K562 (cell line): ENCODE measurements around the gene SFXN2.

Experiments
- EZH2 ChIP-seq: IDR thresholded peaks from 2 replicates; pipeline ENCODE4 v1.6.1; 2012; ENCODE audit warnings: low read depth, mild to moderate bottlenecking, inconsistent platforms, low read length, borderline replicate concordance
- FOS ChIP-seq: IDR thresholded peaks from 3 replicates; pipeline ENCODE4 v1.6.1; 2011; ENCODE audit not compliant: insufficient read length; ENCODE audit errors: extremely low read depth
- REST ChIP-seq, 2 experiments: fragments of 450-650 bp; formaldehyde crosslinking in 1 of 2; IDR thresholded peaks; 2 replicates each; pipeline versions ENCODE4 v1.4.0 to v1.6.1; 2014 to 2020; ENCODE audit warnings: mild to moderate bottlenecking in 2 of 2, borderline replicate concordance in 1 of 2, low read depth in 1 of 2
- SP1 ChIP-seq: sonication (generic); formaldehyde crosslinking; IDR thresholded peaks from 2 replicates; pipeline ENCODE4 v1.8.1; 2022; ENCODE audit warnings: mild to moderate bottlenecking, missing genetic modification reagents
- TAF1 ChIP-seq: IDR thresholded peaks from 2 replicates; pipeline ENCODE4 v1.6.1; 2011; ENCODE audit warnings: mild to moderate bottlenecking, low read length, moderate library complexity; ENCODE audit not compliant: insufficient read depth, control insufficient read depth, severe bottlenecking; ENCODE audit errors: extremely low read depth
- TEAD4 ChIP-seq, 2 experiments: sonication (generic) in 1 of 2; formaldehyde crosslinking in 1 of 2; IDR thresholded peaks; 2 replicates each; pipeline versions ENCODE4 v1.6.1 to v1.8.0; 2012 to 2022; ENCODE audit warnings: borderline replicate concordance in 1 of 2, inconsistent platforms in 1 of 2, low read length in 1 of 2, mild to moderate bottlenecking in 1 of 2, missing genetic modification reagents in 1 of 2
- ZNF354B ChIP-seq: fragments of 250-450 bp; sonication (Bioruptor Pico); IDR thresholded peaks from 2 replicates; pipeline ENCODE4 v1.4.0; 2020

GRCh38 chr10:102704915-102705314, 9.5 kb upstream of the SFXN2 start:
- TF ChIP-seq TEAD4 (IDR thresholded peaks at IDR 0.05; ENCODE audit: low read length) (no peak), TEAD4 (CRISPR knock-in tag; IDR thresholded peaks at IDR 0.05; ENCODE audit: borderline replicate concordance) (no peak), FOS (no peak), SP1 (CRISPR knock-in tag) (no peak), TAF1 (no peak), EZH2 (no peak), REST (IDR thresholded peaks at IDR 0.05; ENCODE audit: borderline replicate concordance) (no peak), REST (CRISPR knock-in tag; IDR thresholded peaks at IDR 0.05; ENCODE audit: low read depth) (no peak), ZNF354B (CRISPR knock-in tag) (no peak)
